ENCODE measurements around the gene MBOAT7.
"Not testable (repeated sequence)": the region's sequence is repeated elsewhere in the genome, so short reads cannot be mapped to it uniquely, and the experiment has no call there.

MBOAT7 gene, protein sequence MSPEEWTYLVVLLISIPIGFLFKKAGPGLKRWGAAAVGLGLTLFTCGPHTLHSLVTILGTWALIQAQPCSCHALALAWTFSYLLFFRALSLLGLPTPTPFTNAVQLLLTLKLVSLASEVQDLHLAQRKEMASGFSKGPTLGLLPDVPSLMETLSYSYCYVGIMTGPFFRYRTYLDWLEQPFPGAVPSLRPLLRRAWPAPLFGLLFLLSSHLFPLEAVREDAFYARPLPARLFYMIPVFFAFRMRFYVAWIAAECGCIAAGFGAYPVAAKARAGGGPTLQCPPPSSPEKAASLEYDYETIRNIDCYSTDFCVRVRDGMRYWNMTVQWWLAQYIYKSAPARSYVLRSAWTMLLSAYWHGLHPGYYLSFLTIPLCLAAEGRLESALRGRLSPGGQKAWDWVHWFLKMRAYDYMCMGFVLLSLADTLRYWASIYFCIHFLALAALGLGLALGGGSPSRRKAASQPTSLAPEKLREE

DNA sequence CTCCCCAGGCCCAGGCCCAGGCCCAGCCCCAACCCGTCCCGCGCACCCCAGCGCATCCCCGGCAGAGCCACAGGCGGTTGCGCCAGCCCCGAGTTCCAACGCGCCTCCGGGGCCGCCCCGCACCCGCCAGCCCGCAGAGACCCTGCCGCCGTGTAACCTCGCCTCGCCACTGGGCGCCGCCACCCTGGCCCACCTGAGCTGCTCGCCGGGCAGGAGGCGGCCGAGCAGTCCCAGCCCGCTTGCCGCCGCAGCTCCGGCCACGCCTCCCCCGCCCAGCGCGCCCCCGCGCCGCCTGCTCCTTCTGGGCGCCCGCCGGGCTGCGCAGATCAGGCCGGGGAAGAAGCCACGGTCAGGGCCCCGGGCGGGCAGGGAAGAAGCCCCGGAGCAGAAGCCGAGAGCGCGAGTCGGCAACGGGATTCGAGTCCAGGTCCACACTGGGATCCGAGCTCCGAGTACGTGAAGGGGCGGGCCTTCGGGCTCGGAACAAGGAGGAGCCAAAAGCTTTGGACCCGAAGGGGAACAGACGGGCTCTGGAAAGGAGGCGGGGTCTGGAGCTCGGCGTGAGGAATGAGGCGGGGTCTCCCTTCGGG, at the start of gene MBOAT7:
Gene MBOAT7 (minus strand): TSS at position 436 of the 590 bp plus-strand sequence. CDS start 1,072 bp downstream, outside the sequence.
- DNase-seq, result no peak

DNA sequence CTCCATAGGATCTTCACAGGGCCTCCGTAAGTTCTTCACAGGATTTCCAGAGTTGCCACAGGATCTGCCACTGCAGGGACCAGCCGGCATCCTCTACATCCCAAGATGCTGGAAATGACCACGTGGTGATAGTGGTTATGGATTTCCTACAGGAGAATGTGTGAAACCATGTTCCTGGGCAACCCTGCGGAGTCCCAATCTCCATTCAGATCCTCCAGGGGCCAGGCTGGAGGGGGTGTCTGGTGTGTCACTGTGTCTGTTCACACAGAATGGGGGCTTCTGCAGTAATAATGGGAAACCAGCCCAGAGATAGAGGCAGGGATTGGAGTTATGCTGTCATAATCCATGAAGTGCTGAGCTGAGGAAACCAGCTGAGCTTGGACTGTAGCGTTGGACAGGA, 44.6 kb upstream of the MBOAT7 start:
- DNase-seq, result no peak

DNA sequence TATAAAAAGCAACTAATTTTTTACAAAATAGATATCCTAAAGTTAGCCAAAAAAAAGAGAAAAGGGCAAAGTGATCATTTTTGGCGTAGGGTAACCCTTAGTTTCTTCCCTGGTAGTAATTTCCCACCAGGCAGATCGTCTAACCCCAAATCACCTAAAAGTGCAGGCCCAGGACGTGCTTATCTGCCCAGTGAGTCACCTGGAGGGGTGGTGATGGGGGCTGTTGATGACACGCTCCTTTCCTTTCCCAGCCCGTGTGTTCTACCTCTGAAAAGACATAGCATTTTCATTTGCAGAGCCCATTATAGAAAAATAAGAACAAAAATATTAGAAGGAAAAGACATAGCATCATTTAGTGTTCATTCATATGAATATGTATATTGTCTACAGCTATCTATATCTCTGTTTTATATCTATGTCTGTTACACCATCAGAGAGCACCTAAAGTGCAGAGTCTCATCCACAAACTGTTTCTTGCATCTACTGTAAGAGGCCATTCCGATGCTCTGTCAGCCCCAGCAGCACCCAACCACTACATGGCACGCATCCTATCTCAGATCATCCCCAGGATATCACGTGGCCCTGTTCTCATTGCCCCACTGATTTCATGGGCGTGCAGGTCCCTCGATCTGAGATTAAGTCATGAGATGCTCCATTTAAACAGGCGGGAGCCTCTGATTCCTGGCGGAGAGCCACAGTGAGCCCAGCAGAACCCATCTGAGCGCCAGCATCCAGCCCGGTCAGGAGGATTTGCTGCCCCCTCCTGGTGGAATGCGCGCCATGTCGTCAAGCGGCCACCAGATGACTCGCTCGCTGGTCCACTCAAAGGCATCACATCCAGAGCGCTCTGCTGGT, 41.9 kb upstream of the MBOAT7 start:
- peak; percentile 86 for DNase-seq

DNA sequence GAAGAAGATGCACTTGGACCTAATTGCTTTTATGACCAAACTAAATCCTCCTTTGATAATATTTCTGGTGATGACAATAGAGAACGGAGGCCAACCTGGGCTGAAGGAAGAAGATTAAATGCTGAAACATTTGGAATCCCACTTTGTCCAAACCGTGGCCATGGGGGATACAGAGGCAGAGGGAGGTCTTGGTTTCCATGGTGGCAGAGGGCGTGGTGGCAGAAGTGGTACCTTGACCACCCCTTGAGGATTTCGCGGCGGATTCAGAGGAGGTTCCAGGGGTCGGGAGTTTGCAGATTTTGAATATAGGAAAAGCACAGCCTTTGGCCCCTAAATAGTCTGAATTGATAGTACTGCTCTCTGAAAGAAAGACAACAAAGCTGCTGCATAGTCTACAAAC, 40.7 kb upstream of the MBOAT7 start:
- no peak for DNase-seq

DNA sequence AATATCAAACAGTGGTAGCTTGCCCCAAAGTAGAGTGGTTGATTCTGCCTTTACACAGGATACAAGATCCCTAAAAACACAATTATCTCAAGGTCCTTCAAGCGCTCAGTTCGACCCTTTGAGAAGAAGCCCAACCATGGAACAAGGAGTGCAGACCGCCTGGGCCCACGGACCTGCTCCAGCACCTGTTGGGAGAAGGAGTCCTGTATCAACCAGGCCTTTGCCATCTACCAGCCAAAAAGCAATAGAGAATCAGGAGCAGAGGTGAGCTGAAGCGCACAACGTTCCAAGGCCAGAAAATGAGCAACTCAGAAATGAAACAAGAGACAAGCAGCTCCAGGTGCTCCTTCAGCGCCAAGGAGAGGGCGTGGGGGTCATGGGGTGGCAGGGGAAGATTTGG, 39.8 kb upstream of the MBOAT7 start:
- DNase-seq, result no peak

DNA sequence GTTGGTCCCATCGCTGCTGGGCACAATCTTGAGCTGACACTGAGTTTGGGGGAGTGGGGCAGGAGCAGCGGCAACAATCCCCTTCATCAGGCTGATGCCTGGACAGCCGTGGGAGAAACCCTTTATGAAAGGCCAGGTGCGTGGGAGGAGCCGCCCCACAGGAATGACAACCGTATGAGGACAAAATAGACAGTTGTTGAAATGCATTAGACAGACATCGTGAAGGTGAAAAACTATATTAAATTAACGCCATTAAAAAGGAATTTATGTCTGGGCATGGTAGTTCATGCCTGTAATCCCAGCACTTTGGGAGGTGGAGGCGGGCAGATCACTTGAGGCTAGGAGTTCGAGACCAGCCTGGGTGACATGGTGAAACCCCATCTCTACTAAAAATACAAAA, 35.2 kb upstream of the MBOAT7 start:
- not testable (repeated sequence) for DNase-seq

DNA sequence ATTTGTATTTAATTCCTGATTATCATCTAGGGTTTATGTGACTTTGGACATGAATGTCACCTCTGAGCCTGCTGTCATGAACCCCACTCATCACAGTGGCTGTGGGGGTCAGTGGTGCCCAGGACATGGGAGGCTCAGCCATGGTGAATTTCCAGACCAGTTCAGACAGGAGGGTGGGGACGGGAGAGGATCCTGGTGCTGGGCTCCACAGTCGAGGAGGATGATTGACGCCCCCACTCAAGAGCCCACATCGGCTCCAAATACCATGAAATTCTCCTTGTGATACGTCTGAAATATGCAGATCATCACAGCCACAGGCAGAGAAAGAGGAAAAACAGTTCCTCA, 34.5 kb upstream of the MBOAT7 start:
- DNase-seq, result not testable (repeated sequence)

DNA sequence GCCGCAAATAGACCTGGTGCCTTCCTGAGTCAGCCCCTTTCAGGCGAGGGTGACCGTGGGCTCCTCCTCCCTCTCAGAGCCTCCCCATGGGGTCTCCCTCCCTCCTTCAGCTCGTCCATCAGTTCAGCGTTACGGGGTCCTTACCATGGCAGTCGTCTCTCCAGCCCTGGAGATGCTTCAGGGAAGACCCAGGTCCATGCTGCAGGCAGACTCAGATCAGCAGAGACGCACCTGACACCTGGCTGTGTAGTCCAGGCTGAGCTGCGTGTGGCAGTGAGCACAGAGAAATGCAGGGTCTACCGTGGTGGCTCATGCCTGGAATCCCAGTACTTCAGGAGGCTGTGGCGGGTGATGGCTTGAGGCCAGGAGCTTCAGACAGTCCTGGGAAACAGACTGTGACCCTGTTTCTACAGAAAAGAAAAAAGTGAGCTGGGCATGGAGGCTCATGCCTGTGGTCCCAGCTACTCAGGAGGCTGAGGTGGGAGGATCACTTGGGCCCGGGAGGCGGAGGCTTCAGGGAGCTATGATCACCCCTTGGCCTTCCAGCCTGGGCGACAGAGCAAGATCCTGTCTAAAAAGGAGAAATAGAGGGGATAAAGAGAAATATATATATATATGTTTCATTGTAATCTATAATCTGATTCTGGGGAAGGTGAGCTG, 34.0 kb upstream of the MBOAT7 start:
- DNase-seq, result not testable (repeated sequence)

DNA sequence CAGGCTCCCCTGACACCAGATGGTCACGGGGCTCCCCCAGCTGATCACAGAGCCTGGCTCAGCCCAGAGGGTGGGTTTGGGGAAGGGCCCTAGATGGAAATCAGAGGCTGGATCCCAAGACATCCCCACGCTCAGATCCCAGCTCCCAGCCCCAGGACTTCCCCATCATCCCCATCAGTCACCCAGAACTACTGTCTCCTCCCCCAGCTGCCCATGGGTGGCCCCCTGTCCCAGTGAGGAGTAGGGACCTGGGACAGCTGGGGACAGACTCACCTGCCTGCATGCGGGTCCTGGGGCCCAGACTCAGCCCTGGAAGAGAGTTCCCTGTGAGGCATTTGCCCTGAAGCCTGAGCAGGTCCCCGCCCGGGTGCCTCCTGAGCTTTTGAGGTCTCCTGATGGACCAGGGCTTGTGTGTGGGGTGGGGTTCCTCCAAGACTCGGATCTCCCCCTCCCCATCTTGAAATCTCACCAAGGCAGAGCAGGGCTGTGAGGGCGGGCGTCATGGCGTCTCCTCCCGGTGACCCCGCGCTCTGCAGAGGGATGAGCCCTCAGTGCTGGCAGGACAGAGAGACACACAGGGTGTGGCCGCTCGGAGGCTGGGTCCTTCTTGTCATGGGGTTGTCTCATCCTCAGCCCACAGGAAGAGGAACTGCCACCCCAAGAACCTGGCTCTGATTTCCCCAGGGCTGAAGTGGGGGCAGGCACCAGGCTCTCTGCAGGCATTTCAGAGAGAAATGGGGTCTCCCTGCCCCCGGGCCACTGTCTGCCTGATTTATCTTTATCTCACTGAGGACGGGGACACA, 33.3 kb upstream of the MBOAT7 start, which contains the start of gene LILRB3:
Gene LILRB3 (minus strand): TSS at position 534 of the 803 bp plus-strand sequence. CDS start 31 bp downstream, at position 503.
- DNase-seq, result not testable (repeated sequence)

DNA sequence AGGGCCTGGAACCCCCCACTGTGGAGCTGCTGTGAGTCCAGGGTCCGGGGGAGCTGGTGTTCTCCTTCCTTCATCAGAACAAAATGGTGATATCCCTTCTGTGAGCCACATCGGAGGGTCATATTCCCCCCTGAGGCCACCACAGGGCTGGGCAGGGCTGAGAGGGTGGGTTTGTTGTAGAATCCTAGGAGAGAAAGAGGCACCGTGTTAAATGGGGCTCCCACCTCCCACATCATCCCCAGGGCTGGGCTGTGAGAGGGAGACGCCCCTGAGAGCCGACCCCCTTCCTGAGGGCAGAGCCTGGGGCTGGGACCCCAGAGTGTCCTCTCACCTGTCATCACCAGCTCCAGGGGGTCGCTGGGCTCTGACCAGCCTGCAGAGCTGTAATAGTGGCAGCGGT, 32.6 kb upstream of the MBOAT7 start:
- not testable (repeated sequence) for DNase-seq

DNA sequence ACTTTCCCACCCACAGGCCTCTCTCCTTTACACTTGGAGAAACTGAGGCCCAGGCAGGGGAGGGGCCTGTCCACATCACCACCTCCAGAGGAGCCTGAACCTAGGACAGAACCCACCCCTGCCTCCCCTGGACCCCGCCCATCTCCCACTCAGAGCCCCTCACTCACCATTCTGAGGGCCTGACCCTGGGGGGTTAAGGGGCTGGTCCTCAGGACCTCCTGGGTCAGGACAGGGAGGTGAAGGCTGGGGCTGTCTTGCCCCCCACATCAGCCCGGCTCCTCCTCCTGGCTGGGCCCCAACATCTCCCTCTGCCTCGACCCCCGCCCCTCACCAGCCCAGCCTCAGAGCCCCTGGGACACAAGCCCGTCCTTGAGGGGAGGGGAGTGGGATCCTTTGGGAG, 30.3 kb upstream of the MBOAT7 start:
- DNase-seq, result not testable (repeated sequence)

DNA sequence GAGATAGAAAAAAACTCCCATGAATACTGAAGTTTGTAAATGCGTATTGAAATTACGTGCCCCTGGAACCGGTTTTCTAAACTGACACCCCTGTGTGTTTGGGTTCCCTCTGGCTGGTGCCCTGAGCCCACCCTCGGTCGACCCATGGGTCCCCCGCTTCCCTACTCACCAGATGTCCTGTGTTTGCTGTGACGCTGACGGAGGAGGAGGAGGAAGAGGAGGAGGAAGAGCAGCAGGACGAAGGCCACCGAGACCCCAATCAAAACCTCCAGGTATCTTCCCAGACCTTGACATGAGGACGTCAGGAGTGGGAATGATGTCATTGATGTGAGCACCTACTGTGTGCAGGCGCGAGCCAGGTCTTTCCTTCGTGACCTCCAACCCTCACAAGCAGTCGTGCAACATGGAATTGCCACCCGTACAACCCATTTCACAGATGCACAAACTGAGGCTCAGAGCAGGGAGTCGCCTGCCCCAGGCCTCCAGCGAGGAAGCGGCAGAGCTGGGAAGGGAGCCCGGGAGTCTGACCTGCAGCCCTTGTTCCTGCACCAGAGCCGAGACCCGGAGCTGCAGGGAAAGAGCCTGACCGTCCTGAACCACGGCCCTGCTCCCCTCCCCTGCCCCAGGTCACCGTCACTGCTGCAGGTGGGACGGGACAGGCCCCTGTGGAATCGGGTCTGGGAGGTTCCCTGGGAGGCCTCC, 29.7 kb upstream of the MBOAT7 start:
- DNase-seq, result no peak

DNA sequence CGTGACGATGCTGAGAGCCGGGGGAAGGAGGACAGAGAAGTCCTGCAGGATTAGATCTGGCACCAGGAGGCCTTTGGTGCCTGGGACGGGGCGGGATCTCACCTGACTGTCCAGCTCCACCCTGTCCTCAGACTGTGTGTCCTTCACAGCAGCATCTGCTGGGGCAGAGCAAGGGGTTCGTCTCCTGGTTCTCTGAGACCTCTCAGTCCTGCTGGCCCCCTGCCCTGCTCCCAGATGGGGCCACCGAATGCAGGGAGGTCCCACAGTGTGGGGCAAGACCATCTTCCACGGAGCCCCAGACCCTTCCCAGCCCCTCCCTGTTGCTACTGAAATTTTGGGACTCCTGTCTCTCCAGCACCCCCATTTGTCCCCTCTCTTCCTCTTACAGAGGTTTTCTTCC, 28.9 kb upstream of the MBOAT7 start:
- no peak for DNase-seq

DNA sequence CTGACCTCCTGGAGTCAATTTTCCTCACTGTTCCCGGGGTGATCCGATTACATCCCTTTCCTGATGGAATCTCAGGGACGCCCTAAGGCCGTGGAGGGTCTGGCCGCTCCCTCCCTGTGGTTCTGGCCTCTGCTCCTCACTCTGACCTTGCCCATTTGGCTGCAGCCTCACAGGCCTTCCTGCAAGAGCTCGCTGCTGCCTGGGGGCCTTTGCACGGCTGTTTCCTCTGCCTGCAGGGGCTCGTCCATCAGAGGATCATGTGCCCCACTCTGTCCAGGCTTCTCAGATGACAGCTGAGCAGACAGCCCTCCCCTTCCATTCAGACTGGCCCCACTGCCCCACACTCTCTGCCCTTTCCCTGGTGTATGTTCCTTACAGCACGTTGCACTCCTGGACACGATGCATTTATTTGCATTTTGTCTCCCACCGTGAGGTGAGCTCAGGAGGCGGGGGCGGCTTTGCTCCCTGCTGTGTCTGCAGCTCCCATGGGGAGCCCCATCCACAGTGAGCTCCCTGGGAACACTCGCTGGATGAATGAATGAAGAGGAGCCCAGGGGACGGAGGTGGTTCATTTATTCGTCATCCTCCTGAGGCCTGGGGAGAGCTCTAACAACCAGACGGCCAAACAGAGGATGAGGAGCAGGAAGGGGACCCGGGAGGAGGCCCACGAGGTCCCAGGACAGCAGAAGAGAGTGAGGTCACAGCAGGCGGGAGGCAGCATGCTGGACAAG, 28.3 kb upstream of the MBOAT7 start:
- DNase-seq, result not testable (repeated sequence)

DNA sequence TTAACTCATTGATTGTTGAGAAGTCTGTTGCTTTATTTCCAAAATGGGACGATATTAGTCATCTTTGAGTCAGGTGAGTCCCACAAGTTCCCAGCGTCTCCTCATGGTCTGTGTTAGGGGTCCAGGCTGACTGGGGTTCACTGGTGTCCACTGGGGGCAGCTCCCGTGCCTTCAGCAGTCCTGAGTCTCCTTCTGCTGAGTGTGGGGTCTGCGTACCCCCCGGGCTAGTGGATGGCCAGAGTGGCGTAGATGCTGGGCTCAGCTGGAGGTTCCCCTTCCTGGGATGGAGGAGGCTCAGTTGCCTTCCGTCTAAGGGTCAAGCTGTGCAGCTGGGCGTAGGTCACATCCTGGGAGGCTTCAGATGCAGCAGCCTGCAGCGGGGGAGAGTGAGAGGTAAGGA, 27.5 kb upstream of the MBOAT7 start:
- no peak for DNase-seq

DNA sequence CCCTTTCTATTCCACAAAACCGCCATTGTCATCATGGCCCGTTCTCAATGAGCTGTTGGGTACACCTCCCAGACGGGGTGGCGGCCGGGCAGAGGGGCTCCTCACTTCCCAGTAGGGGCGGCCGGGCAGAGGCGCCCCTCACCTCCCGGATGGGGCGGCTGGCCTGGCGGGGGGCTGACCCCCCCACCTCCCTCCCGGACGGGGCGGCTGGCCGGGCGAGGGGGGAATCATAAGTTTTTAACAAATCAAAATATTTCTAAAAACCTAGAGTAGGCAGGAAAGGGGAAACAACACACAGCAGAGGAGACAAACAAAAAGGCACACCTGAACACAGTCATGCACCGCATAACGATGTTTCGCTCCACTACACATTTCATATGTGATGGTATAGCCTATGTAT, 25.4 kb upstream of the MBOAT7 start:
- DNase-seq, result not testable (repeated sequence)

DNA sequence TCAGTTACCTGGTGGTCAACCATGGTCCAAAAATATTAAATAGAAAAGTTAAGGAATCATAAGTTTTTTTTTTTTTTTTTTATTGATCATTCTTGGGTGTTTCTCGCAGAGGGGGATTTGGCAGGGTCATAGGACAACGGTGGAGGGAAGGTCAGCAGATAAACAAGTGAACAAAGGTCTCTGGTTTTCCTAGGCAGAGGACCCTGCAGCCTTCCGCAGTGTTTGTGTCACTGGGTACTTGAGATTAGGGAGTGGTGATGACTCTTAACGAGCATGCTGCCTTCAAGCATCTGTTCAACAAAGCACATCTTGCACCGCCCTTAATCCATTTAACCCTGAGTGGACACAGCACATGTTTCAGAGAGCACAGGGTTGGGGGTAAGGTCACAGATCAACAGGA, 24.8 kb upstream of the MBOAT7 start:
- not testable (repeated sequence) for DNase-seq

DNA sequence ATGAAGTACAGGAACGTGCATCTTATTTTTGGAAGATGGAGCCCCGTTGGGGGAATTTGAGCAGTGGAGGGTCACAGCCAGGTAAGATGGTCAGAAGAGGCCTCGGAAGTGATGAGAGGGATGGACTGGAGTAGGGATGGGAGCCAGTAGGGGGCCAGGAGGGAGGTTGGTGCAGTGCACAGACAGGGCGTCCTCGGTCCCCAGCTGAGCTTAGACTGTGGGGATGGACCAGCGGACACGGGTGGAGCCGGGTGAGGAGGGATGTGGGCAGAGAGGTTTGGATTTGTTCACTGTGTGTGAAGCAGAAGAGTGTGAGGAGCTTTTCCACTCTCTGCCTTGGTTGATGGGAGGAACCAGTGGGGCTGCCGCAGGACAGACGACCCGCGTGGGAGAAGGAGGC, 21.9 kb upstream of the MBOAT7 start:
- DNase-seq, result no peak

DNA sequence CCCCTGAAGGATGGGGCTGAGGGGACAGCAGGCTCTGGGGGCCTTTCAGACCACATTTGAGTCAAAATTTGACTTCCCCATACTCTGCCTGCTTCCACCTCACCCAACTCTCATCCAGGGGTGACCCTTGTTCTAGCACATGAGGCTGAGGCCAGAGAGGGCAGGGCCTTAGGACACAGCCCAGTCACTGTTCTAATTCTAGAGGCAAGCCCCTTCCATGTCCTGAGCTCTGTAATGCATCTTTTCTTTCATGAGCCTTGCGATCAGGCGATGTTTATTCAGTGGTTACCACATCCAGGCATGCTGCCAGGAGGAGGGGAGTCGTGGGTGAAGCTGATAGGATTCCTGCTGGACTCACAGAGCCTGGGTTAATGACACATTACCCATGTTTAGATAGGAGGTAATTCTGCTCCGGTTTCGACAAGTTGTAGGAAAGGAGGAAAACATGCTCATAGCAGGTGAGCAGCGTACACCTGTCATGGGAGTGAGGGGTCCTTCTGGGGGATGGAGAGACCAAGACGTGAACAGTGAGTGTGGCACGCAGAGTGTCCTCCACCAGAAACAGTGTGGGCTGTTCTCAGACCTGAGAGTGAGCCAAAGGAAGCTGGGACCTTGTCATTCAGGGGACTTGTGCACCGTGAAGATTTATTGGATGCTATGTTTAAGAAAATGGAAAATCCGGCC, 20.6 kb upstream of the MBOAT7 start:
- peak; percentile 31 for DNase-seq

Measured in CD4-positive, alpha-beta T cell treated with Interleukin-12 subunit alpha and Interleukin-12 subunit beta, for 1 hour (primary cell).